Testis (tissue), 2 donors: ENCODE data around the gene GSTA4.

Source experiments
- POLR2A ChIP-seq: fragments of 450-650 bp; IDR thresholded peaks from one replicate; pipeline ENCODE4 v1.6.1; 2017; ENCODE audit warnings: antibody characterized with exemption, mild to moderate bottlenecking, moderate library complexity
- TF ChIP-seq, protein P1 (sequence below), 3 experiments: fragments of 450-650 bp in 2 of 3; fragments of 200-600 bp in 1 of 3; sonication (generic) in 1 of 3; IDR thresholded peaks; one replicate each; pipeline ENCODE4 v1.5.1; 2016 to 2019; ENCODE audit warnings: antibody characterized with exemption in 3 of 3, mild to moderate bottlenecking in 2 of 3, moderate library complexity in 1 of 3

DNA sequence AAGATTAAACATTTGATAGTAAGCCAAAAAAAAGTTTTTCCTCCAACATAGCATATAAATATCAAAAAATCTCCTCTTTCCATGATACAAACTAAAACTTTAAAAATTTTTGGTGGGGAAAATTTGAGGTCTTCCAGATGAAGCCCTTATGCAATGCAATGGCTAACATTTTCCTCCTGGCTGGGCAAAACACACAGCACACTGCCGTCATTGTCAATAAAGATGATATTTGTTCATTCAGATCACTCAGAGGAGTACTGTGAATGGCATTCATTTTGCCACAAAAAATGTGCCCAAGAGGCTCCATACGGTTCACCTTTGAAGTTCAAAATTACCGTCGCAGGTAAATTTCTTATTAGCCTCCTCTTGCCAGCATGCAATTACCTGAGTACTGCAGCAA lies 36.2 kb upstream of the GSTA4 start:
- TF ChIP-seq, protein P1, sequence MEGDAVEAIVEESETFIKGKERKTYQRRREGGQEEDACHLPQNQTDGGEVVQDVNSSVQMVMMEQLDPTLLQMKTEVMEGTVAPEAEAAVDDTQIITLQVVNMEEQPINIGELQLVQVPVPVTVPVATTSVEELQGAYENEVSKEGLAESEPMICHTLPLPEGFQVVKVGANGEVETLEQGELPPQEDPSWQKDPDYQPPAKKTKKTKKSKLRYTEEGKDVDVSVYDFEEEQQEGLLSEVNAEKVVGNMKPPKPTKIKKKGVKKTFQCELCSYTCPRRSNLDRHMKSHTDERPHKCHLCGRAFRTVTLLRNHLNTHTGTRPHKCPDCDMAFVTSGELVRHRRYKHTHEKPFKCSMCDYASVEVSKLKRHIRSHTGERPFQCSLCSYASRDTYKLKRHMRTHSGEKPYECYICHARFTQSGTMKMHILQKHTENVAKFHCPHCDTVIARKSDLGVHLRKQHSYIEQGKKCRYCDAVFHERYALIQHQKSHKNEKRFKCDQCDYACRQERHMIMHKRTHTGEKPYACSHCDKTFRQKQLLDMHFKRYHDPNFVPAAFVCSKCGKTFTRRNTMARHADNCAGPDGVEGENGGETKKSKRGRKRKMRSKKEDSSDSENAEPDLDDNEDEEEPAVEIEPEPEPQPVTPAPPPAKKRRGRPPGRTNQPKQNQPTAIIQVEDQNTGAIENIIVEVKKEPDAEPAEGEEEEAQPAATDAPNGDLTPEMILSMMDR (IDR thresholded peaks at IDR 0.05), result no peak
- no peak for TF ChIP-seq POLR2A
